ENCODE measurements around the gene TIMM23. TPM values are rescaled to one million over a fixed set of nuclear protein-coding genes. Genes with fewer than 3 reads are reported as not detected.

The TIMM23 gene
- total and polyA plus RNA-seq, 2 donors (not counting 1 experiment from before 2014, with no cell fraction given) = 55.0 to 130 TPM

DNA sequence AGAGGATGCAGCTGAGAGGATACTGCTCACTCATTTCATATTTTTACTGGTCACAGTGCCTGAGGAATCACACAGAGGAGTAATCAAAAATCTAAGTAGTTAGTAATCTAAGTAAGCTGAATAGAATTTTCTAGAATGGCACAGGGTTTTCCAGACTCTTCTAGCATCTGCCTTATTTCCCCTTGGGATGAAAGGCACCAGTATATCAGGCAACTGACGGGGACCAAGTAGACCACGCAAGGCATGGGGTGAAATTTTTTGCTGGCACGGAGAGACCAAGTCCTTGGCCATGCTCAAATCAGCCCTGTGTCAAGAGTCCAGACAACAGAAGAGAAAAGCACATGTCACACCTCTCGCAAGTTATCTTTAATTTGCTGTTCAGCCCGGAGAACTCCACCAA lies 43.9 kb downstream of the TIMM23 start:
- H3K79me2 ChIP-seq (ENCODE audit: control insufficient read depth, insufficient read depth, low read length) = peaks cover 59% of the 10 kb centered on the region
- H3K4me2 ChIP-seq (ENCODE audit: extremely low read depth, insufficient read depth, low read length) = no peak overlapping the region
- H3K27me3 ChIP-seq (ENCODE audit: control insufficient read depth, insufficient read depth, low read length) = no peaks in the 10 kb centered on the region
- no peak overlapping the region for H3K9ac ChIP-seq (ENCODE audit: insufficient read depth, low read length)
- no peak overlapping the region for H3K27ac ChIP-seq (ENCODE audit: insufficient read depth, low read length)
- no peak overlapping the region for H2AFZ ChIP-seq (ENCODE audit: low read length)
- no peaks in the 10 kb centered on the region for H3K9me3 ChIP-seq (ENCODE audit: control insufficient read depth, insufficient read depth, low read depth, low read length)
- no peak for DNase-seq (ENCODE audit: low read depth in 2 of 2)
- no peaks in the 10 kb centered on the region for H4K20me1 ChIP-seq (ENCODE audit: control insufficient read depth, extremely low read depth, insufficient read depth, low read length)
- peaks cover 7% of the 10 kb centered on the region for H3K36me3 ChIP-seq (ENCODE audit: control insufficient read depth, insufficient read depth, low read length)
- TF ChIP-seq, protein P1, sequence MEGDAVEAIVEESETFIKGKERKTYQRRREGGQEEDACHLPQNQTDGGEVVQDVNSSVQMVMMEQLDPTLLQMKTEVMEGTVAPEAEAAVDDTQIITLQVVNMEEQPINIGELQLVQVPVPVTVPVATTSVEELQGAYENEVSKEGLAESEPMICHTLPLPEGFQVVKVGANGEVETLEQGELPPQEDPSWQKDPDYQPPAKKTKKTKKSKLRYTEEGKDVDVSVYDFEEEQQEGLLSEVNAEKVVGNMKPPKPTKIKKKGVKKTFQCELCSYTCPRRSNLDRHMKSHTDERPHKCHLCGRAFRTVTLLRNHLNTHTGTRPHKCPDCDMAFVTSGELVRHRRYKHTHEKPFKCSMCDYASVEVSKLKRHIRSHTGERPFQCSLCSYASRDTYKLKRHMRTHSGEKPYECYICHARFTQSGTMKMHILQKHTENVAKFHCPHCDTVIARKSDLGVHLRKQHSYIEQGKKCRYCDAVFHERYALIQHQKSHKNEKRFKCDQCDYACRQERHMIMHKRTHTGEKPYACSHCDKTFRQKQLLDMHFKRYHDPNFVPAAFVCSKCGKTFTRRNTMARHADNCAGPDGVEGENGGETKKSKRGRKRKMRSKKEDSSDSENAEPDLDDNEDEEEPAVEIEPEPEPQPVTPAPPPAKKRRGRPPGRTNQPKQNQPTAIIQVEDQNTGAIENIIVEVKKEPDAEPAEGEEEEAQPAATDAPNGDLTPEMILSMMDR (conservative IDR thresholded peaks at IDR 0.05 in 1 of 2, IDR thresholded peaks at IDR 0.05 in 1 of 2; ENCODE audit: low read depth in 1 of 2, low read length in 2 of 2) = no peak
- no peak for TF ChIP-seq EZH2 (IDR thresholded peaks at IDR 0.05; ENCODE audit: low read length, missing control alignments)
- peaks cover 14% of the 10 kb centered on the region for H3K4me1 ChIP-seq (ENCODE audit: control insufficient read depth, extremely low read depth, insufficient read depth, low read length)
- H3K4me3 ChIP-seq (replicated peaks in 1 of 4; ENCODE audit: control extremely low read depth in 1 of 4, insufficient read depth in 1 of 4, low read depth in 3 of 4, low read length in 4 of 4) = no peak overlapping the region

- Histone ChIP-seq H3K79me2 (ENCODE audit: control insufficient read depth, insufficient read depth, low read length) (peaks cover 65% of the 10 kb centered on the region), H4K20me1 (ENCODE audit: control insufficient read depth, extremely low read depth, insufficient read depth, low read length) (no peaks in the 10 kb centered on the region), H3K27me3 (ENCODE audit: control insufficient read depth, insufficient read depth, low read length) (no peaks in the 10 kb centered on the region), H3K9ac (ENCODE audit: insufficient read depth, low read length) (no peak overlapping the region), H3K36me3 (ENCODE audit: control insufficient read depth, insufficient read depth, low read length) (peaks cover 7% of the 10 kb centered on the region), H3K4me3 (replicated peaks in 1 of 4; ENCODE audit: control extremely low read depth in 1 of 4, insufficient read depth in 1 of 4, low read depth in 3 of 4, low read length in 4 of 4) (no peak overlapping the region), H3K4me1 (ENCODE audit: control insufficient read depth, extremely low read depth, insufficient read depth, low read length) (peaks cover 16% of the 10 kb centered on the region), H3K4me2 (ENCODE audit: extremely low read depth, insufficient read depth, low read length) (no peak overlapping the region), H3K9me3 (ENCODE audit: control insufficient read depth, insufficient read depth, low read depth, low read length) (no peaks in the 10 kb centered on the region), H3K27ac (ENCODE audit: insufficient read depth, low read length) (no peak overlapping the region), H2AFZ (ENCODE audit: low read length) (no peak overlapping the region)
- DNase-seq (ENCODE audit: low read depth in 2 of 2) = no peak
- TF ChIP-seq, protein P1 (conservative IDR thresholded peaks at IDR 0.05 in 1 of 2, IDR thresholded peaks at IDR 0.05 in 1 of 2; ENCODE audit: low read depth in 1 of 2, low read length in 2 of 2) = no peak
- TF ChIP-seq EZH2 (IDR thresholded peaks at IDR 0.05; ENCODE audit: low read length, missing control alignments) = no peak
Observed at GRCh38 chr10:46016811-46017210, 44.5 kb downstream of the TIMM23 start.

- peaks cover 72% of the 10 kb centered on the region for H3K79me2 ChIP-seq (ENCODE audit: control insufficient read depth, insufficient read depth, low read length)
- H3K4me3 ChIP-seq (replicated peaks in 1 of 4; ENCODE audit: control extremely low read depth in 1 of 4, insufficient read depth in 1 of 4, low read depth in 3 of 4, low read length in 4 of 4) = no peak overlapping the region
- no peak overlapping the region for H3K4me2 ChIP-seq (ENCODE audit: extremely low read depth, insufficient read depth, low read length)
- H3K27ac ChIP-seq (ENCODE audit: insufficient read depth, low read length) = no peak overlapping the region
- no peaks in the 10 kb centered on the region for H3K27me3 ChIP-seq (ENCODE audit: control insufficient read depth, insufficient read depth, low read length)
- DNase-seq (ENCODE audit: low read depth in 2 of 2) = no peak
- no peak overlapping the region for H2AFZ ChIP-seq (ENCODE audit: low read length)
- H4K20me1 ChIP-seq (ENCODE audit: control insufficient read depth, extremely low read depth, insufficient read depth, low read length) = no peaks in the 10 kb centered on the region
- TF ChIP-seq EZH2 (IDR thresholded peaks at IDR 0.05; ENCODE audit: low read length, missing control alignments) = no peak
- TF ChIP-seq, protein P1 (conservative IDR thresholded peaks at IDR 0.05 in 1 of 2, IDR thresholded peaks at IDR 0.05 in 1 of 2; ENCODE audit: low read depth in 1 of 2, low read length in 2 of 2) = no peak
- H3K9me3 ChIP-seq (ENCODE audit: control insufficient read depth, insufficient read depth, low read depth, low read length) = no peaks in the 10 kb centered on the region
- peaks cover 16% of the 10 kb centered on the region for H3K4me1 ChIP-seq (ENCODE audit: control insufficient read depth, extremely low read depth, insufficient read depth, low read length)
- H3K9ac ChIP-seq (ENCODE audit: insufficient read depth, low read length) = no peak overlapping the region
- H3K36me3 ChIP-seq (ENCODE audit: control insufficient read depth, insufficient read depth, low read length) = peaks cover 3% of the 10 kb centered on the region
Observed at GRCh38 chr10:46017733-46018132, 45.4 kb downstream of the TIMM23 start.

All from fibroblast of lung (primary cell).